ENCODE results near the gene SLC18A3. TPM values are rescaled to one million over a fixed set of nuclear protein-coding genes. Genes with fewer than 3 reads are reported as not detected.

The SLC18A3 gene
- total RNA-seq, 1 donor from 2014 or later: not detected

DNA sequence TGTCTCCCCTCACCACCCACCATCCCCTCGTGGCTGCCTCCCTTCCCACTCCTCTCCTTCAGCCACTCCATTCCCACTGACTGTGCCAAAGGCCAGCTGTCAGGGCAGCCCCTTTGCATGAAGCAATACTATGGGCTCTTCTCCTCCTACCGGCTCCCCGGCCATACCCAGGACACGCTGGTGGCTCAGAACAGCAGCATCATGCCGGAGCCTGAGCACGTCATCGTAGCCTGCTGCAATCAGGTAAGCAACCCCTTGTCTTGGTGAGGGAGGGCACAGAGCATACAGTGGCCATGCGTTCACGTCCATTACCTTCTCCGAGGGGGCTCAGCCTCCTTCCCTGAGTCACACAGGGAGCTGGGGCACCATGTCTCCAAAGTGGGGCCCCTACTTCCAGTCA, 15.3 kb downstream of the SLC18A3 start:
- TF ChIP-seq, protein P1, sequence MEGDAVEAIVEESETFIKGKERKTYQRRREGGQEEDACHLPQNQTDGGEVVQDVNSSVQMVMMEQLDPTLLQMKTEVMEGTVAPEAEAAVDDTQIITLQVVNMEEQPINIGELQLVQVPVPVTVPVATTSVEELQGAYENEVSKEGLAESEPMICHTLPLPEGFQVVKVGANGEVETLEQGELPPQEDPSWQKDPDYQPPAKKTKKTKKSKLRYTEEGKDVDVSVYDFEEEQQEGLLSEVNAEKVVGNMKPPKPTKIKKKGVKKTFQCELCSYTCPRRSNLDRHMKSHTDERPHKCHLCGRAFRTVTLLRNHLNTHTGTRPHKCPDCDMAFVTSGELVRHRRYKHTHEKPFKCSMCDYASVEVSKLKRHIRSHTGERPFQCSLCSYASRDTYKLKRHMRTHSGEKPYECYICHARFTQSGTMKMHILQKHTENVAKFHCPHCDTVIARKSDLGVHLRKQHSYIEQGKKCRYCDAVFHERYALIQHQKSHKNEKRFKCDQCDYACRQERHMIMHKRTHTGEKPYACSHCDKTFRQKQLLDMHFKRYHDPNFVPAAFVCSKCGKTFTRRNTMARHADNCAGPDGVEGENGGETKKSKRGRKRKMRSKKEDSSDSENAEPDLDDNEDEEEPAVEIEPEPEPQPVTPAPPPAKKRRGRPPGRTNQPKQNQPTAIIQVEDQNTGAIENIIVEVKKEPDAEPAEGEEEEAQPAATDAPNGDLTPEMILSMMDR (conservative IDR thresholded peaks at IDR 0.05; ENCODE audit: low read depth, low read length): no peak
- DNase-seq (ENCODE audit: low read depth): no peak
- no peak overlapping the region for H3K4me3 ChIP-seq (ENCODE audit: low read depth, low read length)

DNA sequence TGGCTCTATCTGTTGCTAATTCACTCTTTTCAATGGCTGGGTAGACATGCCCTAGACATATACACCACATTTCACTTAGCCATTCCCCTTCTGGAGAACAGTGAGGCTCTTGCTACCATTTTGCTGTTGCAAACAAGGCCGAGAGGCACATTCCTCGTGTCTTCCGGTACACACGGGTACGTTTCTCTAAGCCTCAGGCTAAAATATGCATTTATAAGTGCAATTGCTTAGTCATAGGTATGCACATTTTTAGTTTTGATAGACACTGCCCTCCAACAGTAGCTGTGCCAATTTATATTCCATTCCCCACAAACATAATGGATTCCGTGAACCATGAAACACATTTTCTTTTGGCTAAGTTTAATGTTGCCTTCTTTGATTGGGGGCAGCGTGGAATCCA, 16.9 kb downstream of the SLC18A3 start:
- H3K4me3 ChIP-seq (ENCODE audit: low read depth, low read length): no peak overlapping the region
- TF ChIP-seq, protein P1 (conservative IDR thresholded peaks at IDR 0.05; ENCODE audit: low read depth, low read length): no peak
- no peak for DNase-seq (ENCODE audit: low read depth)

DNA sequence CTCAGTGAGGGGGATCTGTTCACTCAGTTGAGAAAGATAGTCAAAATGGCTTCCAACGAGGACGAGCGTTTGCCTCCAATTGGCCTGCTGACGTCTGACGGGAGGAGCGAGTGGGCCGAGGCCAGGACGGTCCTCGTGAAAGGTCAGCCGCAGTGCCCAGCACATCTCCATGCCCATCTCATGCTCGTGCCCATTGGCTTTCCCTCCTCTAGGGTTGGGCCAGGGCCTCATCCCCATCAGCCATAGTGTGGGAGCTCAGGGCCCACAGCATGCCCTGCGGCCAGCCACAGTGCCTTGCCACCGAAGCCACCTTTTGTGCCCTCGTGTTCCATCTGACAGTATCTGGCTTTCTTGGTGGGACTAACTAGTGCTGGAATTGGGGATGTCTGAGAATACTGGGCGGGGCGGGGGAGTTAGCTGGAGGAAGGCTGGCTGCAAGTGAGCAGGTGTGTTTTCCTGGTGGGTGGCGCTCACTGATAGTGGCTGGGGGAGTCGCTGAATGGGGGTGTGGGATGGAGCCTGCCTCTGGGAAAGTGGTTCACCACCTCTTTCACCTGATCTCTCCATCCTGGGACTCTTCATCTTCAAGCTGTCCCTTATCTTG, 17.6 kb downstream of the SLC18A3 start:
- no peak overlapping the region for H3K4me3 ChIP-seq (ENCODE audit: low read depth, low read length)
- TF ChIP-seq, protein P1 (conservative IDR thresholded peaks at IDR 0.05; ENCODE audit: low read depth, low read length): no peak
- no peak for DNase-seq (ENCODE audit: low read depth)

DNA sequence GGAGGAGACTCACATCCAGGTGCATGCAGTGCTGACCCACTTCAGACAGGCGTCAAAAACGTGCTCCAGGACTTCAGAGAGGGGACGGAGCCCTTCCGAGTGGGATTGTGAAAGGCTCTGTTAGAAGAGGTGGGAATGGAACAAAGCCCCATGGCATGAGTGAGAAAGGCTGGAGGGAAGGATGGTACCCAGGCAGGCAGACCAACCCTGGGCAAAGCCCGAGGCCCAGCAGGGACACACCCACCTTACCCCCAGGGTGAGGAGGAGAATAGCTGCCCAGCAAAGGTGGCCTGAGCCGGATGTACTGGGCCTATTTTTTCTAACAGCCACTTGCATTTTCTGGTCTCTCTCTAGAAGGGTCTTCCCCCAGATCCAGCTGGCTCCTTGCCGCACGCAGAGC, 18.5 kb downstream of the SLC18A3 start:
- TF ChIP-seq, protein P1 (conservative IDR thresholded peaks at IDR 0.05; ENCODE audit: low read depth, low read length): no peak
- DNase-seq (ENCODE audit: low read depth): no peak
- H3K4me3 ChIP-seq (ENCODE audit: low read depth, low read length): no peak overlapping the region

DNA sequence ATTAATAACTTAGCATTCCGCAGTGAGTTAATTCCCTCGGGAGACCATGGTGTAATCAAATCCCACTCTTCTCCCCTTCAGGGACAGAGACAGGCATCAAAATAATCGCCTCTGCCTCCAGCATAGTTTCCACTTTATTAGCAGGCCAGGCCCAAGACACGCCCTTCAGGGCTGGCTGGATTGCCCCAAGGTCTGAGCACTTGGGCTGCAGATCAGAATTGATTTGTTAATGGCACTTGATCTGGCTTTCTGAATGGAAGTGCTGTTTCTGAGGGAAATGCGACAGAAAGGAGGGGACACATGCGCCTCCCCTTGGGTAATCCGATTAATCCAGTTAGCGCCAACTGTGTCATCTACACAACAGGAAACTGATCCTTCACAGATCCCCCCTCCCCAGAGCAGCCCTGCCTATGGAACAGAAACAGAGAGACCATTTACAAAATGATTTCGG, 19.3 kb downstream of the SLC18A3 start:
- TF ChIP-seq, protein P1 (conservative IDR thresholded peaks at IDR 0.05; ENCODE audit: low read depth, low read length): no peak
- DNase-seq (ENCODE audit: low read depth): no peak
- no peak overlapping the region for H3K4me3 ChIP-seq (ENCODE audit: low read depth, low read length)

DNA sequence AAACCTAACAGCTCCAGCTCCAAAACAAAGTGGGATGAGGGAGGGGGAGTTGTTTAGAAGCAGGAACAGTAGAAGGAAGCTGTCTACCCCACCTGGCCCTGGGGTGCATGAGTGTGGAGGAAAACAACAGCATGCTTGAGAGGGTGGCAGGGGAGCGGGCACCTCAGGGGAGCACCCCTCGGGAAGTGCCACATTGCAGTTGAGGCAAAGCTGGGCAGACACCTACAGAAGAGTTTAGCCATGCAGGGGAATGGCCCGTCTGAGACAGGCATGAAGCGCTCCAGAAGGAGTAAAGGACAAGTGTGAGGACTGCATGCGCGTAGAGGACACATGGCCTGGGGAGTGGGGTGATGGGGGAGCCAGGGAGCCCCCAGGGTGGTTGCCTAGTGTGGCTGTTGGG, 21.9 kb downstream of the SLC18A3 start:
- DNase-seq (ENCODE audit: low read depth): no peak
- TF ChIP-seq, protein P1 (conservative IDR thresholded peaks at IDR 0.05; ENCODE audit: low read depth, low read length): no peak

More for the DNA sequence above, 21.9 kb downstream of the SLC18A3 start:
- H3K4me3 ChIP-seq (ENCODE audit: low read depth, low read length): no peak overlapping the region

Measured in epithelial cell of proximal tubule (primary cell).